Fibroblast of villous mesenchyme (primary cell): Measurements from ENCODE around the gene DPF3. TPM values are rescaled to one million over a fixed set of nuclear protein-coding genes. Genes with fewer than 3 reads are reported as not detected.

Source experiments
- DNase-seq: peaks from one replicate; pipeline ENCODE4 v3.0.0-alpha.2; 2010; ENCODE audit warnings: low read depth
- H3K4me3 ChIP-seq: 2 replicates; pipeline ENCODE4 v1.5.1; 2011; ENCODE audit warnings: low read depth, mild to moderate bottlenecking, low read length
- CTCF ChIP-seq: IDR thresholded peaks from 2 replicates; pipeline ENCODE4 v1.5.1; 2012; ENCODE audit warnings: low read depth, mild to moderate bottlenecking, low read length; ENCODE audit not compliant: insufficient read depth
- total RNA-seq: library from RNA; depleted of rRNA; stranded (reverse); fragments of >200 nt; gene quantifications from 2 replicates; pipeline ENCODE4 v1.2.3, GENCODE V29; 2012

DPF3 gene
- total RNA-seq, 1 donor: 10.4 TPM

GRCh38 chr14:72740504-72740961 is 153.4 kb downstream of the DPF3 start:
- TF ChIP-seq CTCF: no peak
- no peak overlapping the region for H3K4me3 ChIP-seq
- no peak for DNase-seq

GRCh38 chr14:72739446-72740405 is 154.2 kb downstream of the DPF3 start:
- H3K4me3 ChIP-seq: no peak overlapping the region
- DNase-seq: no peak
- no peak for TF ChIP-seq CTCF

- no peak for TF ChIP-seq CTCF
- no peak for DNase-seq
- H3K4me3 ChIP-seq: no peak overlapping the region
Measured at GRCh38 chr14:72738161-72738611, 155.7 kb downstream of the DPF3 start.

- no peak overlapping the region for H3K4me3 ChIP-seq
- DNase-seq: no peak
- no peak for TF ChIP-seq CTCF
Measured at GRCh38 chr14:72737560-72737943, 156.3 kb downstream of the DPF3 start.

- no peak for TF ChIP-seq CTCF
- H3K4me3 ChIP-seq: no peak overlapping the region
- DNase-seq: peak; percentile 36
Measured at GRCh38 chr14:72736786-72737559, 156.9 kb downstream of the DPF3 start.

- no peak overlapping the region for H3K4me3 ChIP-seq
- TF ChIP-seq CTCF: no peak
- peak; percentile 59 for DNase-seq
Measured at GRCh38 chr14:72736308-72736707, 157.6 kb downstream of the DPF3 start.
